G401.6 (cell line): ENCODE data around the gene BACE1-AS.
"Not testable (repeated sequence)": the region's sequence is repeated elsewhere in the genome, so short reads cannot be mapped to it uniquely, and the experiment has no call there.

Experiments
- FAIRE-seq: peaks from 2 replicates; lab custom pipeline; 2012; peaks lifted over from hg19 to GRCh38; lab: Jason Lieb, UNC

The BACE1-AS gene

DNA sequence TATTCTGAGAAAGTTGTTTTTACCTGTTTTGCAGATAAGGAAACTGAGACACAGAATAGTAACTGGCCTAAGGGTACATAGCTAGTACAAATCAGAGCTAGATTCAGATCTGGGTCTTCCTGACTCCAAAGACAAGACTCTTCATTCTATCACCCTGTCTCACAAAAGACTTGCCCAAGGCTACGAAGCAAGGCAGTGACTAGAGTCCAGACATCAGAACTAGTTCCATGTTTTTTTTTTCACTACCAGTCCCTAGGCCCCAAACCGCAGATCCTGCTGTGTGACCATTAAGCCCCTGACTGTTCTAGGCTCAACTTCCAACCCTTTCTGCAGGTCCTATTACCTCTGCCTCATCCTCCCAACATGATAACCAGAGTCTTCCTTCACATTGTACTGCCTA is 1.5 kb downstream of the BACE1-AS start:
- no peak for FAIRE-seq

GRCh38 chr11:117295438-117296137 is 4.4 kb downstream of the BACE1-AS start:
- no peak for FAIRE-seq

DNA sequence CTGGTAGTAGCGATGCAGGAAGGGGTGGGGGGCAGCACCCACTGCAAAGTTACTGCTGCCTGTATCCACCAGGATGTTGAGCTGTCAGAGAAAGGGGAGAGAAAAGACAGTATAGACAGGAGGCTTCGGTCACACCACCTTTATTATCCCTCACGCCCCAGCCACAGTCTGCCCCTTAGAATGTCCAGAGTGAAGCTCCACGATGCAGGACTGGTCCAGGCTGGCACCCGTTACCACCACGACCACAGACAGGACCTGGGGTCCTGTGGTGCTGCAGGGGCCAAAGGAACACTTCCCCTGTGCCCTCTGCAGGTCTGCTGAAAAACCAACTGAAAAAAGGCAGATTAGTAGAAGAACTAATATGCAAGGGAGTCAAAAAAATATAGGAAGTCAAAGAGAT is 5.7 kb downstream of the BACE1-AS start:
- no peak for FAIRE-seq

GRCh38 chr11:117298195-117298594 is 7.0 kb downstream of the BACE1-AS start:
- no peak for FAIRE-seq

DNA sequence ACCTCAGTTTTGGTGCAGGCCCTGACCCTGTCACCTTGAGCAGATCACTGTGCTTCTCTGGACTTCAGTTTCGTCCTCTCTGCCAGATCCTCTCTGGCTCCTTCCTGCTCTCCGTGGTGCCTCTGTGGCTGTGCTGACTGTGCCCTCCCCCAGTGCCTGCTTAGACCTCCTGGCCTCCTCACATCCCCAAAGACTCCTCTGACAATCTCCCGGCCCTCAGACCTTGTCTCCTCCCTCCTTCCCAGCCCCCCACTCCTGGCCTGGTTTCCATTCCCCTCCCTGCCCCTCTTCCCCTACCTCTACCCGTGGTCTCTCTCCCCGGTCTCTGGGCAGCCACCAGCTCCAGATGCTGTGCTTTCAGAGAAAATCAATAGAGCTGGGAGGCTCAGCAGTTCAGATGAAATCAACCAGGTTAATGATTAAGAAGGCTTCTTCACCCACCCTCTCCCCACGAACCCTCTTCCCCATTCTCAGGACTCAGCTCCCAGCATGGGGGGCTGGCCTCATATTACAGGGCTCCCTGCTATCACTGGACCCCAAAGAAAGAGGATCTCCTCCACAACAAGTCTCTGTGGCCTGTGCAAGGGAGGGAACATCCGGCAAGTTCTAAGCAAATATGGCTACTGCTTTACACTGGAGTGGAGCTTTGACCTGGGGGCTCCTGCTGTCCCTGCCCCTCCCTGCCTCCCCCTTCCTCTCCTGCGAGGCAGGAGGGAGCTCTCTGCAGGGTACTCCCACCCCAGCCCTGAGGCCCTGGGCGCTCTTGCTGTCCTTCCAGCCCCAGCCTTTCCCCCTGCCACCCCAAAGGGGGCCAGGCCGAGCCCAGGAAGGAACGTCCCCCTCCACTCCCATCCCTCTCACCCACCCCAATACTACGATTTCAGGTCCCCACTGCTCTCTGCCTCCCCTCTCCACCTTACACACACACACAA is 8.5 kb downstream of the BACE1-AS start:
- no peak for FAIRE-seq

DNA sequence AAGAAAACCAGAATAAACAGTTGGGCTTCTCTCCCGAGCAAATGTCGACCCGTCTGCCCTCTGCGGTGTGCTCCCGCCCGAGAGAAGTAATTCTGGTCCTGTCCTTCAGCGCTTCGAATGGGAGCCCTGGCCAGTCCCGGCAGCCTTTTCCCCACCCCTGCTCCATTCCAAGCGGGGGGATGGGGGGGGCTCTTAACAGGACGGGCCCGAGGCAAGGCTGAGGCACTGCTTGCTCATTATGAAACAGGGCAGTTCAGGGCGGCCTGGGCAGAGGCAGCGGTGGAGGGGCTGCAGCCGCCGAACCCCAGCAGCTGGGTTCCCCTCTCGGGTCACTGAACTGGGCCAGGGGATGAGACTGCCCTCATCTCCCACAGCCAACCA is 9.1 kb downstream of the BACE1-AS start:
- FAIRE-seq = no peak

- no peak for FAIRE-seq
Observed at GRCh38 chr11:117300773-117301172, 9.6 kb downstream of the BACE1-AS start.

GRCh38 chr11:117302228-117302627 is 11.1 kb downstream of the BACE1-AS start:
- FAIRE-seq = no peak

GRCh38 chr11:117303101-117303500 is 12.0 kb downstream of the BACE1-AS start:
- no peak for FAIRE-seq

GRCh38 chr11:117303646-117304315 is 12.6 kb downstream of the BACE1-AS start:
- FAIRE-seq = no peak

DNA sequence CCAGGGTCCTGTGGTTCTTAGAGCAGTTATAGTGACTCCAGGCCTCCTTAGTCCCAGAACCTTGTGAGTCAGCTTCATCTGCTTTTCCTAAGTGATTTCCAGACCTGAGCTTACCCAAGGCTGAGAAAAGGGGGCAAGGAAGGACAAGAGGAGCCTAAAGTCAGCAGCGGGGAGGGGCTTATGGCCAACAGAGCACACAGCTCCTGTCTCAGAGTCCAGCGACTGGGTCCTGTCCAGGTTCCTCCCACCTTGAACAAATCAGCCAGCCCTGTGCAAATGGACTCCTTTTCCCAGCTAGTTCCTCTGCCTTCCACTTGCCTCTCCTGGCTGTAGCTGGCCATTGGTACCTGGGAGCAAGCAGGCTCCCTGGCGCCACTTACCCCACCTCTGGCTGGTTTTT is 14.0 kb downstream of the BACE1-AS start:
- no peak for FAIRE-seq

DNA sequence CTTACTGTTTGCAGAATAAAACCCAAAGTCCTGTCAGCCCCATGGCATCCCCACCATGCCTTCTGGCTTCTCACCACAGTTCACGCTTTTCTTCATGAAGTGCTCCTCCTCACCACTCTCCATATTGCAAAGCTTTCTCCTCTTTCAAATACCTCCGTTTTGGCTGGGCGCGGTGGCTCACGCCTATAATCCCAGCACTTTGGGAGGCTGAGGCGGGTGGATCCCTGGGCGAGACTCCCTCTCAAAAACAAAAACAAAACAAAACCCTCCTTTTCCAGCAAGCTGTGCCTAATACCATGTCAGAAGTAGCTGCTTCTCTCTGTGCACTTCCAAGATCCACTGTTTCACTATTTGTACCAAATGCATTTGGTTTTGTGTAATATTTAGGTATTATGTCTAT is 18.2 kb downstream of the BACE1-AS start:
- no peak for FAIRE-seq

DNA sequence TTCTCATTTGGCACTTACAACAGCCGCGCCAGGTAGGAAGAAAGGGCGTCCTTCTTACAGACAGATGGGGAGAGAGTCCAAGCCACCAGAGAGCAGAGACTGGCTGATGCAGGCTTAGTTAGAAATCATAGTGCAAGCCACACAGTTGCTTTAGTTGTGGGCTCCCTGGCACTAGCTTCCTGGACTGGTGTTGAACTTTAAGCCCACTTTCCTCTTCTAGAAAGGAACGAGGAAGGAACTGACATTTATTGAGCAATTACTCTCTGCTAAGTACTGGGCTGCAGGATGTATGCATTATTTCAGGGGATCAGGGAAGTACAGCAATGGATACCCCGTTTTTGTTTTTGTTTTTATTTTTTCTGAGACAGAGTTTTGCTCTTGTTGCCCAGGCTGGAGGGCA is 21.9 kb downstream of the BACE1-AS start:
- no peak for FAIRE-seq

- FAIRE-seq = no peak
Observed at GRCh38 chr11:117313828-117314768, 23.0 kb downstream of the BACE1-AS start.

- no peak for FAIRE-seq
Observed at GRCh38 chr11:117314840-117315239, 23.7 kb downstream of the BACE1-AS start.

DNA sequence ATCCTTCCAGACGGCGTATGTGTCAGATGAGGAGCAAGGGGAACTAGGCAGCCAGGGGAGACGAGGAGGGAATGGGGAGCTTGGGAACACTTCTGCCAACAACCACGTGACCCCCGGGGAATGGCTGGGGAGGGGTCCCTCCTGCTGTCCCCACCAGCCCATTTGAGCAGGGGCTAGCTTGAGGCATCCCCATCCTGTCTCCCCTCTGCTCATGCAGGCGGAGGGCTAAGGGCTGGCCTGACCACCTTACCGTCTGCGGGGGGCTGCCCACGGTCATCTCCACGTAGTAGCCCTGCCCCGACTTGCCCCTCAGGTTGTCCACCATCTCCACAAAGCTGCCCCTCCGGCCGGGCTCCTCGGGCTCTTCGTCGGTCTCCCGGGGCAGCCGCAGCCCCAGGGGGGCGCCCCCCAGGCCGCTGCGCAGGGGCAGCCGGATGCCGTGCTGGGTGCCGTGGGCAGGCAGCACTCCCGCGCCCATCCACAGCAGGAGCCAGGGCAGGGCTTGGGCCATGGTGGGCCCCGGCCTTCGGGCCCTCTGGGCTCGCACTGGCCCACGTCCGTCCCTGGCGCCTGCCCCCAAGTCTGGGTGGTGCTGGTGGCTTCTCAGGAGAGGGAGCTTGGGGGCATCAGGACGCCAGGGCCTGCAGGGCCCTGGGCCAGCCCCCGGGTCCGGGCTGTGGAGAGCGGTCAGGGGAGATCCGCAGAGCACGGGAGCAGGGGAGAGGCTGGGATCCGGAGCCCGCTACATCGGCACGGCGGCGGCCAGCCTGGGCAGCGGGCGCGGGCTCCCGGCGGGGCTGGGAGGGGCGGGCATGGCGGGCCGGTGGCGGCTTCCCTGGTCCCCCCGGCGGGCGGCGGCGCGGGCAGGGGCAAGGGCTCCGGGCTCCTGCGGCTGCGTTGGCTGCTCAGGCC is 24.4 kb downstream of the BACE1-AS start:
- no peak for FAIRE-seq

- FAIRE-seq = peak; percentile 96
Observed at GRCh38 chr11:117316197-117316961, 25.2 kb downstream of the BACE1-AS start, which contains the start of gene BACE1. TSS of gene BACE1 (minus strand) at chr11:117316256. CDS start at chr11:117315795, 461 bp downstream.

DNA sequence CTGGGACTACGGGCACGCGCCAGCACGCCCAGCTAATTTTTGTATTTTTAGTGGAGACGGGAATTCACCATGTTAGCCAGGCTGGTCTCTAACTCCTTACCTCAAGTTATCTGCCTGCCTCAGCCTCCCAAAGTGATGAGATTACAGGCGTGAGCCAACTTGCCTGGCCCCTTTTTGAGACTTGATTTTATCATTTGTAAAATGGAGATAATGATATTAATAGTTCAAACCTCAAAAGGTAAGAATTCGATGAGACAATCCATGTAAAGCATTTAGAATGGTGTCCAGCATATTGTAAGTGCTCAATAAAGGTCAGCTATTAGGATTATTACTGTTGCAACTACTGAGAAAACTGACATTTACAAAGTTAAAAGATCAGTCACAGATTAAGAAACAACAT is 27.6 kb downstream of the BACE1-AS start:
- FAIRE-seq = no peak

- FAIRE-seq = no peak
Observed at GRCh38 chr11:117319214-117319840, 28.2 kb downstream of the BACE1-AS start.

DNA sequence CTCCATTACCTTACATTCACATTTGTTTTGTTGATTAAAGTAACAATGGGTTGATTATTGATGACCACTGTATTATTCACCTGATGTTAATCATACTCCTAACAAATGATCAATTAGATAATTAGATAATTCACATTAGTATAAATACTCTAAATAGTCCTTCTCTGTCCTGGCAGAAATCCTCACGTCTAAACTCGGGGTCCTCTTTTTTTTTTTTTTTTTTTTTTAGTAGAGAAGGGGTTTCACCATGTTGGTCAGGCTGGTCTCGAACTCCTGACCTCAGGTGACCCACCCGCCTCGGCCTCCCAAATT is 36.1 kb downstream of the BACE1-AS start:
- FAIRE-seq = not testable (repeated sequence)
